HG03175 (cell line): ENCODE measurements around the gene MZF1.

Experiments
- ATAC-seq: cut with Tn5 transposase; IDR thresholded peaks from one replicate; pipeline ENCODE4 v1.9.1; 2021; ENCODE audit warnings: mild to moderate bottlenecking, moderate library complexity; ENCODE audit not compliant: unreplicated experiment

Gene MZF1

GRCh38 chr19:58570770-58571574 lies 2.2 kb downstream of the MZF1 start:
- no peak for ATAC-seq

- ATAC-seq, result no peak
Observed at GRCh38 chr19:58569943-58570670, 3.0 kb downstream of the MZF1 start.

- no peak for ATAC-seq
Observed at GRCh38 chr19:58569191-58569942, 3.8 kb downstream of the MZF1 start.

- ATAC-seq, result no peak
Observed at GRCh38 chr19:58568453-58569130, 4.5 kb downstream of the MZF1 start.

GRCh38 chr19:58566989-58567388 lies 6.1 kb downstream of the MZF1 start:
- ATAC-seq, result no peak

GRCh38 chr19:58563823-58564222 lies 9.3 kb downstream of the MZF1 start:
- no peak for ATAC-seq

- no peak for ATAC-seq
Observed at GRCh38 chr19:58563034-58563573, 10.0 kb downstream of the MZF1 start.

- ATAC-seq, result no peak
Observed at GRCh38 chr19:58562122-58563033, 10.8 kb downstream of the MZF1 start.

GRCh38 chr19:58561373-58562121 lies 11.6 kb downstream of the MZF1 start:
- no peak for ATAC-seq

- ATAC-seq, result no peak
Observed at GRCh38 chr19:58560921-58561320, 12.2 kb downstream of the MZF1 start.

- no peak for ATAC-seq
Observed at GRCh38 chr19:58560007-58560887, 12.9 kb downstream of the MZF1 start.

- peak; percentile 22 for ATAC-seq
Observed at GRCh38 chr19:58559275-58560006, 13.7 kb downstream of the MZF1 start.

- ATAC-seq, result peak; percentile 58
Observed at GRCh38 chr19:58558623-58559274, 14.4 kb downstream of the MZF1 start.

GRCh38 chr19:58558066-58558622 lies 15.0 kb downstream of the MZF1 start, which contains the start of gene UBE2M:
UBE2M (minus strand) TSS chr19:58558611; CDS start chr19:58558381, 230 bp downstream.
- peak; percentile 2 for ATAC-seq

- no peak for ATAC-seq
Observed at GRCh38 chr19:58557221-58558065, 15.7 kb downstream of the MZF1 start.
